HG03103 (cell line): ENCODE results near the gene CKS1B.
A peak's percentile ranks its signal among the peaks of the same experiment; 100 is the strongest.

ENCODE experiments used
- ATAC-seq: cut with Tn5 transposase; IDR thresholded peaks from one replicate; pipeline ENCODE4 v1.9.1; 2021; ENCODE audit warnings: low read depth; ENCODE audit not compliant: unreplicated experiment

The CKS1B gene

GRCh38 chr1:154974102-154974807 is at the start of gene CKS1B:
TSS of gene CKS1B (plus strand) at chr1:154974681. CDS start at chr1:154974746, 65 bp downstream.
- peak; percentile 66 for ATAC-seq

GRCh38 chr1:154925335-154926170 is 48.9 kb upstream of the CKS1B start:
- ATAC-seq = no peak

GRCh38 chr1:154926201-154926600 is 48.3 kb upstream of the CKS1B start:
- ATAC-seq = no peak

GRCh38 chr1:154931940-154932487 is 42.5 kb upstream of the CKS1B start:
- no peak for ATAC-seq

GRCh38 chr1:154934358-154934948 is 40.0 kb upstream of the CKS1B start:
- ATAC-seq = no peak

GRCh38 chr1:154935749-154936554 is 38.5 kb upstream of the CKS1B start:
- ATAC-seq = no peak

- peak; percentile 52 for ATAC-seq
Observed at GRCh38 chr1:154936555-154937084, 37.9 kb upstream of the CKS1B start, which contains the start of gene PMVK. TSS of gene PMVK (minus strand) at chr1:154936719. CDS start at chr1:154936685, 34 bp downstream.

GRCh38 chr1:154937085-154937987 is 37.1 kb upstream of the CKS1B start:
- peak; percentile 37 for ATAC-seq

GRCh38 chr1:154937988-154938386 is 36.5 kb upstream of the CKS1B start:
- no peak for ATAC-seq

GRCh38 chr1:154938604-154939399 is 35.7 kb upstream of the CKS1B start:
- ATAC-seq = no peak

- no peak for ATAC-seq
Observed at GRCh38 chr1:154940213-154940560, 34.3 kb upstream of the CKS1B start.

- no peak for ATAC-seq
Observed at GRCh38 chr1:154940651-154941194, 33.8 kb upstream of the CKS1B start.

- no peak for ATAC-seq
Observed at GRCh38 chr1:154941333-154942013, 33.0 kb upstream of the CKS1B start.

GRCh38 chr1:154943649-154944400 is 30.7 kb upstream of the CKS1B start:
- no peak for ATAC-seq

- ATAC-seq = no peak
Observed at GRCh38 chr1:154944401-154945159, 29.9 kb upstream of the CKS1B start.
